Peyer's patch (tissue), 4 donors: Measurements from ENCODE around the gene NCR1.

Experiments used
- POLR2A ChIP-seq, 2 donors: fragments of 450-650 bp; IDR thresholded peaks; one replicate each; pipeline ENCODE4 v1.5.1; 2017; ENCODE audit warnings: antibody characterized with exemption in 2 of 2, mild to moderate bottlenecking in 2 of 2, moderate library complexity in 2 of 2
- TF ChIP-seq, protein P1 (sequence below), 6 experiments: fragments of 450-650 bp in 4 of 6; fragments of 200-600 bp in 2 of 6; sonication (generic) in 1 of 6; IDR thresholded peaks; one replicate each; pipeline ENCODE4 v1.5.1; 2017 to 2019; ENCODE audit warnings: antibody characterized with exemption in 6 of 6, mild to moderate bottlenecking in 3 of 6, moderate library complexity in 1 of 6

DNA sequence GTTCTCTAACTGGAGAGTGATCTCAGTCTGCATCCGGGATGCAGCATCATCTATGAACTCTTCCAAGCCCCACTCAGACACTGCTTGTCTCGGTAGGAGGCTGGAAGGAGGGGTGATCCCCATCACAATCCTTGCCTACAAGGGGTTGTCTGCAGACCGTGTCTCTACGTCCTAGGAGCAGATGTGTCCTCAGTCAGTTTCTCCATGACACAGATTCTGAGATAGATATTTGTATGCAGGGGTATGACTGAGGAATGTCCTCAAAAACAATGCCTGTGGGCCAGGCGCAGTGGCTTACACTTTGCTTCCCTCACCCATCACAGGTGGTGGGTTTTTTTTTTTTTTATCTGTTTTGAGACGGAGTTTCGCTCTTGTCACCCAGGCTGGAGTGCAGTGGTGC lies 871 bp downstream of the NCR1 start:
- TF ChIP-seq, protein P1, sequence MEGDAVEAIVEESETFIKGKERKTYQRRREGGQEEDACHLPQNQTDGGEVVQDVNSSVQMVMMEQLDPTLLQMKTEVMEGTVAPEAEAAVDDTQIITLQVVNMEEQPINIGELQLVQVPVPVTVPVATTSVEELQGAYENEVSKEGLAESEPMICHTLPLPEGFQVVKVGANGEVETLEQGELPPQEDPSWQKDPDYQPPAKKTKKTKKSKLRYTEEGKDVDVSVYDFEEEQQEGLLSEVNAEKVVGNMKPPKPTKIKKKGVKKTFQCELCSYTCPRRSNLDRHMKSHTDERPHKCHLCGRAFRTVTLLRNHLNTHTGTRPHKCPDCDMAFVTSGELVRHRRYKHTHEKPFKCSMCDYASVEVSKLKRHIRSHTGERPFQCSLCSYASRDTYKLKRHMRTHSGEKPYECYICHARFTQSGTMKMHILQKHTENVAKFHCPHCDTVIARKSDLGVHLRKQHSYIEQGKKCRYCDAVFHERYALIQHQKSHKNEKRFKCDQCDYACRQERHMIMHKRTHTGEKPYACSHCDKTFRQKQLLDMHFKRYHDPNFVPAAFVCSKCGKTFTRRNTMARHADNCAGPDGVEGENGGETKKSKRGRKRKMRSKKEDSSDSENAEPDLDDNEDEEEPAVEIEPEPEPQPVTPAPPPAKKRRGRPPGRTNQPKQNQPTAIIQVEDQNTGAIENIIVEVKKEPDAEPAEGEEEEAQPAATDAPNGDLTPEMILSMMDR (IDR thresholded peaks at IDR 0.05) = no peak
- TF ChIP-seq POLR2A (IDR thresholded peaks at IDR 0.05) = no peak
